Measurements from ENCODE around the gene ITIH2.
"Not testable (repeated sequence)": the region's sequence is repeated elsewhere in the genome, so short reads cannot be mapped to it uniquely, and the experiment has no call there.

ITIH2 gene

GRCh38 chr10:7686351-7687171, 16.6 kb upstream of the ITIH2 start:
- ChIA-PET CTCF (interaction anchor here (0.6 to 7.0 kb wide), 18 partner anchors 10 to 1020 kb away, joined by 3 to 49 read pairs (median 4); partner anchors contain the start of gene ITIH5), POLR2A (no interaction called here)
- H3K4me3 ChIP-seq (ENCODE audit: low read depth, low read length) = no peak overlapping the region
- DNase-seq (ENCODE audit: low read depth, low spot score) = no peak
- no peak for TF ChIP-seq CTCF (IDR thresholded peaks at IDR 0.05; ENCODE audit: insufficient read depth, low read length, missing control alignments)

GRCh38 chr10:7687228-7687907, 15.7 kb upstream of the ITIH2 start:
- peak; percentile 28 for DNase-seq (ENCODE audit: low read depth, low spot score)
- ChIA-PET POLR2A (no interaction called here), CTCF (interaction anchor here (0.6 to 7.0 kb wide), 18 partner anchors 11 to 1021 kb away, joined by 3 to 49 read pairs (median 4); partner anchors contain the start of gene ITIH5)
- TF ChIP-seq CTCF (IDR thresholded peaks at IDR 0.05; ENCODE audit: insufficient read depth, low read length, missing control alignments) = peak; percentile 81
- H3K4me3 ChIP-seq (ENCODE audit: low read depth, low read length) = no peak overlapping the region

- H3K4me3 ChIP-seq (ENCODE audit: low read depth, low read length) = no peak overlapping the region
- CTCF ChIA-PET = interaction anchor here (0.8 to 7.0 kb wide), 2 partner anchors 8 to 164 kb away, joined by 3 to 49 read pairs; no protein-coding TSS in a partner anchor
- POLR2A ChIA-PET = no interaction called here
- no peak for DNase-seq (ENCODE audit: low read depth, low spot score)
- TF ChIP-seq CTCF (IDR thresholded peaks at IDR 0.05; ENCODE audit: insufficient read depth, low read length, missing control alignments) = no peak
Measured at GRCh38 chr10:7689591-7689990, 13.5 kb upstream of the ITIH2 start.

- POLR2A ChIA-PET; CTCF ChIA-PET; DNase-seq (ENCODE audit: low read depth, low spot score); H3K4me3 ChIP-seq (ENCODE audit: low read depth, low read length): not testable (repeated sequence)
Measured at GRCh38 chr10:7690885-7691597, 12.1 kb upstream of the ITIH2 start.

- DNase-seq (ENCODE audit: low read depth, low spot score); H3K4me3 ChIP-seq (ENCODE audit: low read depth, low read length); CTCF ChIA-PET; POLR2A ChIA-PET: not testable (repeated sequence)
Measured at GRCh38 chr10:7692368-7692767, 10.7 kb upstream of the ITIH2 start.

GRCh38 chr10:7693194-7693593, 9.9 kb upstream of the ITIH2 start:
- POLR2A ChIA-PET; DNase-seq (ENCODE audit: low read depth, low spot score); H3K4me3 ChIP-seq (ENCODE audit: low read depth, low read length); CTCF ChIA-PET: not testable (repeated sequence)

GRCh38 chr10:7696545-7696944, 6.6 kb upstream of the ITIH2 start:
- ChIA-PET CTCF (no interaction called here), POLR2A (no interaction called here)
- DNase-seq (ENCODE audit: low read depth, low spot score) = no peak
- H3K4me3 ChIP-seq (ENCODE audit: low read depth, low read length) = no peak overlapping the region
- TF ChIP-seq CTCF (IDR thresholded peaks at IDR 0.05; ENCODE audit: insufficient read depth, low read length, missing control alignments) = no peak

Data from AG04449 (cell line).